COLO829 (cell line): Measurements from ENCODE around the gene DUXA.
"Not testable (repeated sequence)": the region's sequence is repeated elsewhere in the genome, so short reads cannot be mapped to it uniquely, and the experiment has no call there.

Experiments used
- DNase-seq: peaks from one replicate; pipeline ENCODE4 v3.0.0; 2012; ENCODE audit warnings: low spot score

DUXA gene

GRCh38 chr19:57167385-57167784, at the start of gene DUXA:
Gene DUXA (minus strand): TSS chr19:57167485. CDS start chr19:57167443, 42 bp downstream.
- DNase-seq: no peak

GRCh38 chr19:57212109-57212508, 44.8 kb upstream of the DUXA start:
- DNase-seq: no peak

GRCh38 chr19:57210381-57210780, 43.1 kb upstream of the DUXA start:
- no peak for DNase-seq

- DNase-seq: no peak
These were observed 34.9 kb upstream of the DUXA start for GRCh38 chr19:57202160-57202559.

GRCh38 chr19:57197874-57198273, 30.6 kb upstream of the DUXA start:
- not testable (repeated sequence) for DNase-seq

- DNase-seq: no peak
These were observed 25.7 kb upstream of the DUXA start for GRCh38 chr19:57192993-57193392.

- no peak for DNase-seq
These were observed 24.8 kb upstream of the DUXA start for GRCh38 chr19:57192077-57192420.

GRCh38 chr19:57191141-57192076, 24.1 kb upstream of the DUXA start, which contains the start of gene ZNF264:
Gene ZNF264 (plus strand): TSS chr19:57191500. CDS start chr19:57191914, 414 bp downstream.
- peak; percentile 76 for DNase-seq

- DNase-seq: no peak
These were observed 23.0 kb upstream of the DUXA start for GRCh38 chr19:57190301-57190700.

- DNase-seq: no peak
These were observed 4.3 kb upstream of the DUXA start for GRCh38 chr19:57171551-57172081.

- no peak for DNase-seq
These were observed 1.4 kb downstream of the DUXA start for GRCh38 chr19:57165846-57166245.

- no peak for DNase-seq
These were observed 5.2 kb downstream of the DUXA start for GRCh38 chr19:57161985-57162539.

- no peak for DNase-seq
These were observed 14.4 kb downstream of the DUXA start for GRCh38 chr19:57152921-57153320.

GRCh38 chr19:57141699-57142098, 25.6 kb downstream of the DUXA start:
- DNase-seq: no peak

GRCh38 chr19:57135797-57136196, 31.5 kb downstream of the DUXA start:
- DNase-seq: no peak

- not testable (repeated sequence) for DNase-seq
These were observed 39.9 kb downstream of the DUXA start for GRCh38 chr19:57127403-57127802.

GRCh38 chr19:57123882-57124281, 43.4 kb downstream of the DUXA start:
- DNase-seq: no peak

GRCh38 chr19:57118848-57119247, 48.4 kb downstream of the DUXA start:
- no peak for DNase-seq

- not testable (repeated sequence) for DNase-seq
These were observed 53.8 kb downstream of the DUXA start for GRCh38 chr19:57113501-57113900.

GRCh38 chr19:57111329-57111644, 56.0 kb downstream of the DUXA start:
- no peak for DNase-seq

GRCh38 chr19:57110592-57111328, 56.5 kb downstream of the DUXA start:
- no peak for DNase-seq

GRCh38 chr19:57106722-57107235, 60.5 kb downstream of the DUXA start:
- no peak for DNase-seq
